ENCODE measurements around the gene CYP4V2.
A peak's percentile ranks its signal among the peaks of the same experiment; 100 is the strongest.
"Not testable (repeated sequence)": the region's sequence is repeated elsewhere in the genome, so short reads cannot be mapped to it uniquely, and the experiment has no call there.

The CYP4V2 gene

DNA sequence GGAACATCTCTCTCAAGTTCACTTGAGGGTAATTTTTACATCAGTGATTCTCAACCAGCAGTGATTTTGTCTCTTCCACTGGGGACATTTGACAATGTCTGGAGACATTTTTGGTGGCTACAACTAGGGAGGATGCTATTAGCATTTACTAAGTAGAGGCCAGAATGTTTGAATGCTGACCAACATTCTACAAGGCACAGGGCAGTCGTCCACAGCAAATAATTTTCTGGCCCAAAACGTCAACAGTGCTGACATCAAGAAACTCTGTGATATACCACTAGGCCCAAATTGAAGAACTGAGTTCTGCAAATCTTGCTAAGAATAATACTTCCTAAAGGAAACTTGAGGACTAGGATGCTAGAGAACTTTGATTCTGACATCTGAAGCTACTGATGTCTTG, 43.0 kb downstream of the CYP4V2 start:
- DNase-seq (ENCODE audit: low read depth, low spot score) = no peak
- Histone ChIP-seq H3K9ac (ENCODE audit: insufficient read length, low read depth) (no peak overlapping the region), H3K27me3 (ENCODE audit: insufficient read depth, insufficient read length) (no peaks in the 10 kb centered on the region), H3K4me3 (ENCODE audit: insufficient read length, low read depth) (no peak overlapping the region), H3K36me3 (ENCODE audit: insufficient read depth, insufficient read length, low read length) (no peaks in the 10 kb centered on the region), H3K9me3 (ENCODE audit: insufficient read depth, low read length) (no peaks in the 10 kb centered on the region), H3K4me1 (ENCODE audit: insufficient read depth, insufficient read length) (no peaks in the 10 kb centered on the region)
- TF ChIP-seq YY1 (IDR thresholded peaks at IDR 0.05; ENCODE audit: insufficient read depth, insufficient read length) = no peak
- no peak for TF ChIP-seq ZNF274 (IDR thresholded peaks at IDR 0.05; ENCODE audit: low read depth, low read length)
- TF ChIP-seq SUZ12 (IDR thresholded peaks at IDR 0.05; ENCODE audit: extremely low read depth, insufficient read depth, insufficient read length) = no peak

DNA sequence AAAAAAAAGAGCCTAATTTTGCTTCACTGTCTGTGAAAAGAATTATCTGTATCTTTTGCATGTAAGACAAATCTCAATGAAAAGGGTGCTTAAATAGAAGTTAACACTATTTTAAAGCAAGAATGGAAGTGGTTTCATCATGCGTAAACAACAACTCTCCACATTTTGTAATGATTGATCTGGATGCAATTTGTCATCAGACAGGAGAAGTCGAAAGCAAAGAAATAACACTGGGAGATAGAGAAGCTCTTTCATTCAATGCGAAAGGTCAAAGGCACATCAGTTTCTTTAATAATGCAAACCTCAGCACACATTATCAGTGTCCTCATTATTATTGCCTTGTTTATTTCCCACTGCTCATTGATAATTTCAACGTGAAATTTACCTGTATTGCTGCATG, 44.8 kb downstream of the CYP4V2 start:
- no peak for TF ChIP-seq YY1 (IDR thresholded peaks at IDR 0.05; ENCODE audit: insufficient read depth, insufficient read length)
- no peak for TF ChIP-seq ZNF274 (IDR thresholded peaks at IDR 0.05; ENCODE audit: low read depth, low read length)
- no peak for TF ChIP-seq SUZ12 (IDR thresholded peaks at IDR 0.05; ENCODE audit: extremely low read depth, insufficient read depth, insufficient read length)
- no peaks in the 10 kb centered on the region for H3K27me3 ChIP-seq (ENCODE audit: insufficient read depth, insufficient read length)
- H3K9ac ChIP-seq (ENCODE audit: insufficient read length, low read depth) = no peak overlapping the region
- DNase-seq (ENCODE audit: low read depth, low spot score) = no peak
- H3K4me3 ChIP-seq (ENCODE audit: insufficient read length, low read depth) = no peak overlapping the region
- no peaks in the 10 kb centered on the region for H3K4me1 ChIP-seq (ENCODE audit: insufficient read depth, insufficient read length)
- H3K36me3 ChIP-seq (ENCODE audit: insufficient read depth, insufficient read length, low read length) = no peaks in the 10 kb centered on the region
- H3K9me3 ChIP-seq (ENCODE audit: insufficient read depth, low read length) = no peaks in the 10 kb centered on the region

DNA sequence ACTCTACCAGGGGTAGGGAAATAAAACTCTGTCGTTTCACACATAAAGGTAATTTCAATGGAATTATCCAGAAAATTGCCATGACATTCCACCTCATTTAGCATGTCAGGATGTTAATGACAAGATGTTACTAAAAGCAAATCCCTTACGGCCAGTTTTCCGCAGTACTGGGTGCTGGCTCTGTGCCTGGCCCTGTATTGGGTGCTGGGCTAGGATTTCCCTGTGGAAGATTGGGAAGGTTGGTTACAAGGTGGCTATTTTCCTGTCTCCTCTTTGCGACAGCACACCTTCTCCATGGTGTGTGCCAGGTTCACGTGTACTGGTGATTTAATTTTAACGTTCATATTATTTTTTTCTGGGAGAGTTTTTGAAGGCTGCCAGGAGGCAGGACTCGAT, 49.1 kb downstream of the CYP4V2 start:
- no peak for DNase-seq (ENCODE audit: low read depth, low spot score)
- no peak overlapping the region for H3K9ac ChIP-seq (ENCODE audit: insufficient read length, low read depth)
- no peaks in the 10 kb centered on the region for H3K4me1 ChIP-seq (ENCODE audit: insufficient read depth, insufficient read length)
- no peak overlapping the region for H3K4me3 ChIP-seq (ENCODE audit: insufficient read length, low read depth)
- no peak for TF ChIP-seq ZNF274 (IDR thresholded peaks at IDR 0.05; ENCODE audit: low read depth, low read length)
- TF ChIP-seq SUZ12 (IDR thresholded peaks at IDR 0.05; ENCODE audit: extremely low read depth, insufficient read depth, insufficient read length) = no peak
- TF ChIP-seq YY1 (IDR thresholded peaks at IDR 0.05; ENCODE audit: insufficient read depth, insufficient read length) = no peak
- H3K9me3 ChIP-seq (ENCODE audit: insufficient read depth, low read length) = no peaks in the 10 kb centered on the region; the same call in 1 of the 2 replicates
- no peaks in the 10 kb centered on the region for H3K36me3 ChIP-seq (ENCODE audit: insufficient read depth, insufficient read length, low read length)
- H3K27me3 ChIP-seq (ENCODE audit: insufficient read depth, insufficient read length) = no peaks in the 10 kb centered on the region

DNA sequence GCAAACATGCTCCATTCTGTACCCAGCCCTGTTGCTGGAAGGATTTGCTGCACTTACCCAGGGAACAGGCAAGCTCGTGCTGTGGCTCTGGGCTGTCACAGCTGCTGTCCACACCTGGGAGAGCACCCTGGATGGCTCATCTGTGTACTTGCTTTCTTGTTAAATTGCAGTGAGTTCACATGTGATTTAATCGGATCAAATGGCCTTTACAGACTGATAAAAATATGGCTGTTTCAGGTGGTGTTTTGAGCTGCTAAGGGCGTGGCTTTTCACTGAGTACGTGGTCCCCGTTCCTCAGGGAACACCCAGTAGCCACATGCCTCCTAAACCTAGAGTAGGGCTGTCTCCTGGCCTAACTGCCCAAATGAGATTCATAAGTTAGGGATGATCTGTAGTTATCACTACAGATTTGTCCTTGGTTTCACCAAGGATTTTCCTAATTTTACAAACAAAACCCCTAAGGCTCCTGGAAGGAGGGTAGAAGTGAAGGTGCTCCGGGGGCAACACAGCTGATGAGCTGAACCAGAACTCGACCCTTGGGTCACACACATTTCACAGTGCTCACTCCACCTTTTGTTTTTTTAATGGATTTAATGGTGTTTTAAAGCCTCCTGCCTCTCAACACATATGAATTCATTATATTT, 49.6 kb downstream of the CYP4V2 start:
- no peak for DNase-seq (ENCODE audit: low read depth, low spot score)
- no peak overlapping the region for H3K9ac ChIP-seq (ENCODE audit: insufficient read length, low read depth)
- no peaks in the 10 kb centered on the region for H3K27me3 ChIP-seq (ENCODE audit: insufficient read depth, insufficient read length)
- TF ChIP-seq ZNF274 (IDR thresholded peaks at IDR 0.05; ENCODE audit: low read depth, low read length) = no peak
- H3K4me3 ChIP-seq (ENCODE audit: insufficient read length, low read depth) = no peak overlapping the region
- H3K9me3 ChIP-seq (ENCODE audit: insufficient read depth, low read length) = no peaks in the 10 kb centered on the region; the same call in 1 of the 2 replicates
- H3K36me3 ChIP-seq (ENCODE audit: insufficient read depth, insufficient read length, low read length) = no peaks in the 10 kb centered on the region
- no peaks in the 10 kb centered on the region for H3K4me1 ChIP-seq (ENCODE audit: insufficient read depth, insufficient read length)

DNA sequence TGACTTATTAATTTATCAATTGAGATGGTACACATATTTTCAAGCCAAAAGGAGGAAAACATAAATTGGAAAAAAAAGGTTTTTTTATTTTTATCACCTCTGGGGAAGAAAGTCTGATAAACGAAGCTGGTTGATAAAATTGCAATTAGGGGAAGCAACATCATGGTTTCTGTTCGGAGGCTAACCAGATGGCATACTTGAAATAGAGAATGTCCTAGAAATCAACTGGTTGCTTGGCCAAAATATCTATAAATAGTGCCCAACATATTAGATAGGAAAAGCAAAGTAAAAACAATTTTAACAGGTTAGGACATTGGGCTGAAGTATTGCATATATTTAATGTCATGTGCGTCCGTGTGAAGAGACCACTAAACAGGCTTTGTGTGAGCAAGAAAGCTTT, 50.2 kb downstream of the CYP4V2 start:
- TF ChIP-seq ZNF274 (IDR thresholded peaks at IDR 0.05; ENCODE audit: low read depth, low read length) = no peak
- no peak for TF ChIP-seq YY1 (IDR thresholded peaks at IDR 0.05; ENCODE audit: insufficient read depth, insufficient read length)
- no peak for TF ChIP-seq SUZ12 (IDR thresholded peaks at IDR 0.05; ENCODE audit: extremely low read depth, insufficient read depth, insufficient read length)
- no peaks in the 10 kb centered on the region for H3K36me3 ChIP-seq (ENCODE audit: insufficient read depth, insufficient read length, low read length)
- DNase-seq (ENCODE audit: low read depth, low spot score) = no peak
- H3K4me1 ChIP-seq (ENCODE audit: insufficient read depth, insufficient read length) = no peaks in the 10 kb centered on the region
- H3K9me3 ChIP-seq (ENCODE audit: insufficient read depth, low read length) = peaks cover 1% of the 10 kb centered on the region; the same call in 1 of the 2 replicates
- no peak overlapping the region for H3K4me3 ChIP-seq (ENCODE audit: insufficient read length, low read depth)
- H3K27me3 ChIP-seq (ENCODE audit: insufficient read depth, insufficient read length) = no peaks in the 10 kb centered on the region
- H3K9ac ChIP-seq (ENCODE audit: insufficient read length, low read depth) = no peak overlapping the region

DNA sequence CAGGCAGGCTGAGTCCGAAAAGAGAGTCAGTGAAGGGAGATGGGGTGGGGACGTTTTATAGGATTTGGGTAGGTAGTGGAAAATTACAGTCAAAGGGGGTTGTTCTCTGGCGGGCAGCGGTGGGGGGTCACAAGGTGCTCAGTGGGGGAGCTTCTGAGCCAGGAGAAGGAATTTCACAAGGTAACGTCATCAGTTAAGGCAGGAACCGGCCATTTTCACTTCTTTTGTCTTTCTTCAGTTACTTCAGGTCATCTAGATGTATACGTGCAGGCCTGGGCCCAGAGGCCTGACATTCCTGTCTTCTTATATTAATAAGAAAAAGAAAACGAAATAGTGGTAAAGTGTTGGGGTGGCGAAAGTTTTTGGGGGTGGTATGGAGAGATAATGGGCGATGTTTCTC, 50.7 kb downstream of the CYP4V2 start:
- not testable (repeated sequence) for H3K36me3 ChIP-seq (ENCODE audit: insufficient read depth, insufficient read length, low read length); H3K27me3 ChIP-seq (ENCODE audit: insufficient read depth, insufficient read length); DNase-seq (ENCODE audit: low read depth, low spot score); H3K4me1 ChIP-seq (ENCODE audit: insufficient read depth, insufficient read length); H3K4me3 ChIP-seq (ENCODE audit: insufficient read length, low read depth); H3K9me3 ChIP-seq (ENCODE audit: insufficient read depth, low read length); H3K9ac ChIP-seq (ENCODE audit: insufficient read length, low read depth)

DNA sequence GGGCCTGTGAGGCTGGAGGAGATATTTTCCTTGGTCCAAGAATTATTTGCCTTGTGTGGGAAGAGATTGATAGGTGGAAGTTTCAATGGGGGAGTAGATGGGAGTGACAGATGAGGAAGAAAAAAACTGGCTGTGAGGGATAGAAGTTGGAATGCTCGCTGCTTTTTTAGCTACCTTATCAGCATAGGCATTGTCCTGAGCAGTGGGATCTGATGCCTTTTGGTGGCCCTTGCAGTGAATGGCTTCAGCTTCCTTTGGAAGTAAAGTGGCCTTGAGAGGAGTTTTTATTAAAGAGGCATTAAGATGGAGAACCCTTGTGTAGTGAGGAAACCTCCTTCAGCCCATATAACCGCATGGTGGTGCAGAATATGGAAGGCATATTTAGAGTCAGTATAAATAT, 52.0 kb downstream of the CYP4V2 start:
- H3K36me3 ChIP-seq (ENCODE audit: insufficient read depth, insufficient read length, low read length) = no peaks in the 10 kb centered on the region
- no peaks in the 10 kb centered on the region for H3K4me1 ChIP-seq (ENCODE audit: insufficient read depth, insufficient read length)
- H3K27me3 ChIP-seq (ENCODE audit: insufficient read depth, insufficient read length) = no peaks in the 10 kb centered on the region
- H3K4me3 ChIP-seq (ENCODE audit: insufficient read length, low read depth) = no peak overlapping the region
- H3K9me3 ChIP-seq (ENCODE audit: insufficient read depth, low read length) = peaks cover 6% of the 10 kb centered on the region; the same call in 1 of the 2 replicates
- no peak for TF ChIP-seq YY1 (IDR thresholded peaks at IDR 0.05; ENCODE audit: insufficient read depth, insufficient read length)
- H3K9ac ChIP-seq (ENCODE audit: insufficient read length, low read depth) = no peak overlapping the region
- peak; percentile 35 for DNase-seq (ENCODE audit: low read depth, low spot score)

DNA sequence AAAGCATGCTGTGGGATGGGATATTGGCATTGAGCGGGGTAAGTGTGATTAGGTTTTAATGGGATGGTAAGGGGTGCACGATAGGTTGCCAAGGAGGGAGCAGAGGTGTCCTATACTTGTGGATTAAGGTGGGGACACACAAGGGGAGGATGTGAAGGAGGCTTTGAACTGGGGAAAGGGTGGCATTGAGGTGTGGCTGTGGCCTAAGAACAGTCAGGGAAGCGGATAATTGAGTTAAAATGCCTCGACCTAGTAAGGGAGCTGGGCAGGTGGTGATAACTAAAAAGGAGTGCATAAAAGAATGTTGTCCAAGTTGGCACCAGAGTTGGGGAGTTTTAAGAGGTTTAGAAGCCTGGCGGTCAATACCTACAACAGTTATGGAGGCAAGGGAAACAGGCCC, 53.5 kb downstream of the CYP4V2 start:
- H3K9me3 ChIP-seq (ENCODE audit: insufficient read depth, low read length) = peaks cover 6% of the 10 kb centered on the region; the same call in 1 of the 2 replicates
- H3K27me3 ChIP-seq (ENCODE audit: insufficient read depth, insufficient read length) = no peaks in the 10 kb centered on the region
- no peak overlapping the region for H3K9ac ChIP-seq (ENCODE audit: insufficient read length, low read depth)
- H3K4me1 ChIP-seq (ENCODE audit: insufficient read depth, insufficient read length) = no peaks in the 10 kb centered on the region
- DNase-seq (ENCODE audit: low read depth, low spot score) = no peak
- H3K36me3 ChIP-seq (ENCODE audit: insufficient read depth, insufficient read length, low read length) = no peaks in the 10 kb centered on the region
- no peak overlapping the region for H3K4me3 ChIP-seq (ENCODE audit: insufficient read length, low read depth)
- TF ChIP-seq SUZ12 (IDR thresholded peaks at IDR 0.05; ENCODE audit: extremely low read depth, insufficient read depth, insufficient read length) (no peak), ZNF274 (IDR thresholded peaks at IDR 0.05; ENCODE audit: low read depth, low read length) (no peak), YY1 (IDR thresholded peaks at IDR 0.05; ENCODE audit: insufficient read depth, insufficient read length) (no peak)

DNA sequence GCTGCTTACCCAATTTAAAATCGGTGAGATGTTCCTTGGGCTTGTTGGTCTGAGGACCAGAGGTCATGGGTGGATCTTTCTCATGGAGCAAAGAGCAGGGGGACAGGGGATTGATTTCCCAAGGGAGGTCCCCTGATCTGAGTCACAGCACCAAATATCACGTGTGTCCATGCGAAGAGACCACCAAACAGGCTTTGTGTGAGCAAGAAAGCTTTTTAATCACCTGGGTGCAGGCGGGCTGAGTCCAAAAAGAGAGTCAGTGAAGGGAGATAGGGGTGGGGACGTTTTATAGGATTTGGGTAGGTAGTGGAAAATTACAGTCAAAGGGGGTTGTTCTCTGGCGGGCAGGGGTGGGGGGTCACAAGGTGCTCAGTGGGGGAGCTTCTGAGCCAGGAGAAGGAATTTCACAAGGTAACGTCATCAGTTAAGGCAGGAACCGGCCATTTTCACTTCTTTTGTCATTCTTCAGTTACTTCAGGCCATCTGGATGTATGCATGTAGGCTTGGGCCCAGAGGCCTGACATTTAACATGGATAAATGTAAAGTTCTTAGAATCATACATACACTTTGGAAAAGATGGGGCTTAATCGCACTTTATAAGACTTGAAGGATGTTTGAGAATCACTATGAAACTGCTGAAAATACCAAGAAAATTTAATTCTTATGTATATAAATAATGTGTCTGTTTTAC, 55.8 kb downstream of the CYP4V2 start:
- H3K4me1 ChIP-seq (ENCODE audit: insufficient read depth, insufficient read length); H3K27me3 ChIP-seq (ENCODE audit: insufficient read depth, insufficient read length); H3K36me3 ChIP-seq (ENCODE audit: insufficient read depth, insufficient read length, low read length); H3K9ac ChIP-seq (ENCODE audit: insufficient read length, low read depth); H3K4me3 ChIP-seq (ENCODE audit: insufficient read length, low read depth); DNase-seq (ENCODE audit: low read depth, low spot score); H3K9me3 ChIP-seq (ENCODE audit: insufficient read depth, low read length): not testable (repeated sequence)

Data from NT2/D1 (cell line).